Measurements from ENCODE around the gene BSN.

- no peak for TF ChIP-seq CTCF (tag by site-specific recombination; IDR thresholded peaks at IDR 0.05)
- no peak for TF ChIP-seq PRDM2 (tag by site-specific recombination; IDR thresholded peaks at IDR 0.05; ENCODE audit: borderline replicate concordance)
These were observed 161.4 kb downstream of the BSN start for GRCh38 chr3:49715611-49716121.
